Ectodermal cell (in vitro differentiated cells): ENCODE measurements around the gene UBE2J2.

Experiments used
- H3K27ac ChIP-seq: 2 replicates; pipeline ENCODE4 v1.7.0; 2013; ENCODE audit warnings: mild to moderate bottlenecking, low read depth, low read length; ENCODE audit not compliant: insufficient read depth, poor library complexity, severe bottlenecking
- H3K27me3 ChIP-seq: 2 replicates; pipeline ENCODE4 v1.7.0; 2013; ENCODE audit warnings: mild to moderate bottlenecking, low read length; ENCODE audit not compliant: insufficient read depth, control insufficient read depth, poor library complexity, severe bottlenecking
- H3K36me3 ChIP-seq: one replicate; pipeline ENCODE4 v1.7.0; 2013; ENCODE audit warnings: low read length; ENCODE audit not compliant: control insufficient read depth, insufficient read depth
- H3K4me1 ChIP-seq: one replicate; pipeline ENCODE4 v1.7.0; 2013; ENCODE audit warnings: low read length; ENCODE audit not compliant: control insufficient read depth, insufficient read depth
- H3K4me3 ChIP-seq: 2 replicates; pipeline ENCODE4 v1.7.0; 2013; ENCODE audit warnings: low read depth, low read length, control low read depth; ENCODE audit not compliant: insufficient read depth
- H3K9me3 ChIP-seq: 2 replicates; pipeline ENCODE4 v1.7.0; 2013; ENCODE audit warnings: mild to moderate bottlenecking, low read length, moderate library complexity; ENCODE audit not compliant: control insufficient read depth
- WGBS, 2 experiments: methylation state at CpG; one replicate each; pipeline ENCODE4 v1.1.7; 2013; ENCODE audit warnings: missing lambda C conversion rate in 2 of 2; 5-methylcytosine and 5-hydroxymethylcytosine counted together

Gene UBE2J2

DNA sequence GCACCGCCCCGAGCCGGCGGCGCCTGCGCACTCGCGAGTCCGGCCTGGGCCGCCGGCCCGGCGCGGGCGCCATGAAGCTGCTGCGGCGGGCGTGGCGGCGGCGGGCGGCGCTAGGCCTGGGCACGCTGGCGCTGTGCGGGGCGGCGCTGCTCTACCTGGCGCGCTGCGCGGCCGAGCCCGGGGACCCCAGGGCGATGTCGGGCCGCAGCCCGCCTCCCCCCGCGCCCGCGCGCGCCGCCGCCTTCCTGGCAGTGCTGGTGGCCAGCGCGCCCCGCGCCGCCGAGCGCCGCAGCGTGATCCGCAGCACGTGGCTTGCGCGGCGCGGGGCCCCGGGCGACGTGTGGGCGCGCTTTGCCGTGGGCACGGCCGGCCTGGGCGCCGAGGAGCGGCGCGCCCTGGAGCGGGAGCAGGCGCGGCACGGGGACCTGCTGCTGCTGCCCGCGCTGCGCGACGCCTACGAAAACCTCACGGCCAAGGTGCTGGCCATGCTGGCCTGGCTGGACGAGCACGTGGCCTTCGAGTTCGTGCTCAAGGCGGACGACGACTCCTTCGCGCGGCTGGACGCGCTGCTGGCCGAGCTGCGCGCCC, 41.4 kb downstream of the UBE2J2 start, which contains the start of gene B3GALT6:
Gene B3GALT6 (plus strand): TSS at position 30 of the 588 bp plus-strand sequence. CDS start 42 bp downstream, at position 72.
- Histone ChIP-seq H3K27ac (no peak within 1 kb of the TSS), H3K9me3 (no peaks in the 10 kb centered on the region), H3K4me1 (peaks cover 14% of the 10 kb centered on the region), H3K36me3 (no peaks in the 10 kb centered on the region), H3K4me3 (peak within 1 kb of the TSS; percentile 85), H3K27me3 (no peaks in the 10 kb centered on the region)
- WGBS, 2 experiments = 24 to 25% methylated on average over 100 of the region's 100 CpGs

DNA sequence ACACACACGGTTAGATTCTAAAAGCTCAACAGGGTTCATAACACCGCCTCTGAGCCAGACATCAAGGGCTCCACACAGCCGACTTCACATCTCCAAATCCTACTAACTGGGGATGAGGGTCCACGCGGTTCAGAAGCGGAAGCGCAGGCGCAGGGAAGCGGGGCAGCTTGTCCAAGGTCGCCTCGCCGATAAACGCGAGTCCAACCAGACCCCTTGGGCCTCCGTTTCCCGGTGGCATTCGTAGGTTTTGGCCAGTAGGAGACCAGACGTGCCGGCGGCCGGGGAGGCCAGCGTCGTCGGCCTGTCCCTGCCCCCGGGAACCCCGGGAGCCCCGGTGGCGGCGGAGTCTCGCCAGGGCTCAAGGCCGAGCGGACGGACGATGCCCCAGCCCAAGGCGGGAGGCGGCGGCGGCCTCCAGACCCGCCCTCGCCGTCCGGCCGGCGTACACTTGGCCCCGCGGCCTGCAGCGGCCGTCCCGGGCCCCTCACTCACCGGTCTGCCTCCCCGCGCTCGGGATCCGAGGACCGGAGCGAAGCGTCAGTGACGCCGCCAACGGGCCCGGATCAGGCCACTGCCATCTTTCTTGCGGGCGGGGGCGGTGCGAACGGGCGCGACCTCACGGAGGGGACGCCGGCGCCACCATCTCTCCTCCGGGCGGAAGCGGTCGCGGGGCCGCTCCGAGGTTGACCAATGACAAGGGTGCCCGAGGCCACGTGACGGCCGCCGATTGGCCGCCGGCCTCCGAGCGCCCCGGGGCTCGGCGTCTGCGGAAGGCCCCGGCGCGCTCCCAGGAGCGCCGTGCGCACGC, 42.0 kb downstream of the UBE2J2 start, which contains the start of gene SDF4:
Gene SDF4 (minus strand): TSS at position 602 of the 808 bp plus-strand sequence. CDS start 3,229 bp downstream, outside the sequence.
- no peaks in the 10 kb centered on the region for H3K9me3 ChIP-seq
- H3K36me3 ChIP-seq = no peaks in the 10 kb centered on the region
- no peaks in the 10 kb centered on the region for H3K27me3 ChIP-seq
- WGBS, 2 experiments = 0% methylated on average over 99 of the region's 99 CpGs
- H3K27ac ChIP-seq = no peak within 1 kb of the TSS
- H3K4me1 ChIP-seq = peaks cover 9% of the 10 kb centered on the region
- H3K4me3 ChIP-seq = peak within 1 kb of the TSS; percentile 85

DNA sequence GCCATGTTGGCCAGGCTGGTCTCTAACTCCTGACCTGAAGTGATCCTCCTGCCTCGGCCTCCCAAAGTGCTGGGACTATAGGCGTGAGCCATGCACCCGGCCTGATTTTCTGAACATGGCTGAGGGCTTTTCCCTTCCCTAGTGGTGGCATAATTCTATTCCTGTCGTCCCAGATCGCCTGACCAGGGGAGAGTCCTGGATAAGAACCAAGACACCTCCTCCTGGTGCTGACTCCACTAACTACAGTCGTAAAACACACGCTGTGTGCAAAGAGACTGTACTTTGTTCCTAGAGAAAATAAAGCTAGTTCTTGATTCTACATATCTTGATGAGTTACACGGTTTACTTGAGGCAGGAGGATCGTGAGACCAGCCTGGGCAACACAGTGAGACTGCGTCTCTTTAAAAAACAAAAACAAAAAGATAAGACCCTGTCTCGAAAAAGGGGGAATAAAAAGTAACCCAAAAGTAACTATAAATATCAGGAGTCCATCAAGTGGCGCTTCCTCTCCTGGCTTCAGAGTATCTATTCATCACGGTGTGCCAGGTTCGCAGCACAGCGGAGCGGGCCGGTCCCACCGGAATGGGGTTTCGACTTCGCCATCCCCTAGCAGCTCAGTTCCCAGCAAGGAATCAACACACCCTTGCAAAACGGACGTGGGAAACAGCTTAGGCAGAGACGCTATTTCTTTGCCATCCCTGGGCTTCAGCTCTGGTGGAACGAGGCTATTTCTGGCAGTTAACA, 42.8 kb downstream of the UBE2J2 start:
- no peaks in the 10 kb centered on the region for H3K9me3 ChIP-seq
- H3K27ac ChIP-seq = no peak overlapping the region
- peak overlapping the region; percentile 85 for H3K4me3 ChIP-seq
- 37 to 39% methylated on average over 24 of the region's 24 CpGs for WGBS, 2 experiments
- no peaks in the 10 kb centered on the region for H3K36me3 ChIP-seq
- H3K27me3 ChIP-seq = no peaks in the 10 kb centered on the region
- H3K4me1 ChIP-seq = peaks cover 8% of the 10 kb centered on the region

DNA sequence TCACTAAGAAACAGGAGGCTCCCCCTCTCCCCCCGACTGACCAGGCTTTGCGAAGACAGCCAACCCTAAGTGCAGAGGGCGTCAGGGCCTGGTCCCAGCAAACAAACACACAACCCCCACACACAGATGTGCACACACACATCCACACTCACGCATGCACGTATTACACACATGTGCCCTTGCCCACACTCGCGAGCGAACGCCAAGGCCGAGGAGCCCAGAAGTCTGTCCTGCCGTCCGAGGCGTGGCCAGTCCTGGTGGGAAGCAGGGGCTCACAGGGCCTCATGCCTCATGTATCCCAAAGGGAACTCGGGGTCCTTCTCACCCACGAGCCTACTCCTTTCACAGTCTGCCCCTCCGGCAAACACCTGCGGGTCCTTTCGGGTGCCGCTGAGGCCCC, 43.9 kb downstream of the UBE2J2 start:
- WGBS, 2 experiments = 95% methylated on average over 19 of the region's 19 CpGs
- Histone ChIP-seq H3K9me3 (no peaks in the 10 kb centered on the region), H3K27me3 (no peaks in the 10 kb centered on the region), H3K27ac (no peak overlapping the region), H3K4me1 (peaks cover 8% of the 10 kb centered on the region), H3K4me3 (no peak overlapping the region), H3K36me3 (no peaks in the 10 kb centered on the region)

DNA sequence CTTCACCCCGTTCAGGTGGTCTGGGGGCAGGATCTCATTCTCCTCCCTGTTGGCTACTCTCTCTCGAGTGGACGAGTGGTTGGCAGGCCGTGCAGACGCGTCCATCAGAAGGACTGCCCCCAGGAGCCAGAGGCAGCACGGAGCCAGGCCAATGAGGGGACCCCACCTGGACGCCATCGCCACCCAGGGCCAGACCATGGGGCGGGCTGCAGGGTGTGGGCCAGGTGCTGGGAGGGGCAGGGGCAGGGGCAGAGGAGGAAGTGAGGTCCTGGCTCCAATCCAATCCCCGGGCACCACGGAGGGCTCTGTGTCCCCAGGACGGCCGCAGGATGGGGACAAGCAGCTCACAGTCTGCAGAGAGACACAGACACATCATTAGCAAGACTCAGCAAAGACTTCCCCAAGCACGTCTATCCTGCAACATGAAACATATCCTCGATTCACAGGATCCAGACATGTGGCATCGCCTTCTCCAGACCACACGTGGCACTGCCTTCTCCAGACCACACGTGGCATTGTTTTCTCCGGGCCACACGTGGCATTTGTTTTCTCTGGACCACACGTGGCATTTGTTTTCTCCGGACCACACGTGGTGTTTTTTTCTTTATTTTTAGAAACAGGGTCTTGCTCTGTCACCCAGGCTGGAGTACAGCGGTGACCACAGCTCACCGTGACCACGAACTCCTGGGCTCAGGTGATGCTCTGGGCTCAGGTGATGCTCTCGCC, 44.9 kb downstream of the UBE2J2 start:
- Histone ChIP-seq H3K4me3 (no peak overlapping the region), H3K27me3 (no peaks in the 10 kb centered on the region), H3K36me3 (no peaks in the 10 kb centered on the region), H3K4me1 (peaks cover 8% of the 10 kb centered on the region), H3K27ac (no peak overlapping the region), H3K9me3 (no peaks in the 10 kb centered on the region)
- WGBS, 2 experiments = 95 to 96% methylated on average over 28 of the region's 28 CpGs

DNA sequence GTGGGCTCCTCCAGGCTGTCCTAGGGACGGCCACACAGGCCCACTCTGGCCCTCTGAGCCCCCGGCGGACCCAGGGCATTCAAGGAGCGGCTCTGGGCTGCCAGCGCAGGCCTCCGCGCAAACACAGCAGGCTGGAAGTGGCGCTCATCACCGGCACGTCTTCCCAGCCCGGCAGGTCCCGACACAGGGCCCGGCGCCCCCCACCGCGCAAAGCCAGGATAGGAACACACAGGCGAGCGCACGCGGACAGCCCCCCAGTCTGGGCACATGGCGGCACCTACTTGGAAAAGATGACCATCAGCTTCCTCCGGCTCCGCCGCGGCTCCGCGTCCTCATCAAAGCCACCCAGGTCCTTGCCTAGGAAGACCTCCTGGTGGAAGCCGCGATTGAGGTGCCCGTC, 45.5 kb downstream of the UBE2J2 start:
- Histone ChIP-seq H3K4me1 (peaks cover 5% of the 10 kb centered on the region), H3K9me3 (no peaks in the 10 kb centered on the region), H3K27me3 (no peaks in the 10 kb centered on the region), H3K4me3 (no peak overlapping the region), H3K36me3 (peaks cover 2% of the 10 kb centered on the region), H3K27ac (no peak overlapping the region)
- WGBS, 2 experiments = 96% methylated on average over 30 of the region's 30 CpGs

DNA sequence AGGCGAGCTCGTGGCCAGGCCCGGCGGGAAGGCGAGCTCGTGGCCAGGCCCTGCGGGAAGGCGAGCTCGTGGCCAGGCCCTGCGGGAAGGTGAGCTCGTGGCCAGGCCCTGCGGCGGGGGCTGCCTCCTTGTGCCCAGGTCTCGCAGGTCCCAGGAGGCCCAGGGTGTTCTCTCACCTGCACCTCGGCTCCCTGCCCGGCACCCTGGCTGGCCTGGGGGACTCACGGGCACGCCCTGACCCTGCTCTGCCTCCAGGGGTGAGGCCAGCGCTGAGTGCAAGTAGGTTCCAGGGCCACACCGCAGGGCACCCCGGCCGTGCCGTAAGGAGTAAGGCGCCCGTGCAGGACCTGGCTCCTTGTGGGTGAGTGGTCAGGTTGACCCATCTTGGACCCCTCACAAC, 46.3 kb downstream of the UBE2J2 start:
- 95 to 96% methylated on average over 25 of the region's 25 CpGs for WGBS, 2 experiments
- H3K36me3 ChIP-seq = peaks cover 6% of the 10 kb centered on the region

DNA sequence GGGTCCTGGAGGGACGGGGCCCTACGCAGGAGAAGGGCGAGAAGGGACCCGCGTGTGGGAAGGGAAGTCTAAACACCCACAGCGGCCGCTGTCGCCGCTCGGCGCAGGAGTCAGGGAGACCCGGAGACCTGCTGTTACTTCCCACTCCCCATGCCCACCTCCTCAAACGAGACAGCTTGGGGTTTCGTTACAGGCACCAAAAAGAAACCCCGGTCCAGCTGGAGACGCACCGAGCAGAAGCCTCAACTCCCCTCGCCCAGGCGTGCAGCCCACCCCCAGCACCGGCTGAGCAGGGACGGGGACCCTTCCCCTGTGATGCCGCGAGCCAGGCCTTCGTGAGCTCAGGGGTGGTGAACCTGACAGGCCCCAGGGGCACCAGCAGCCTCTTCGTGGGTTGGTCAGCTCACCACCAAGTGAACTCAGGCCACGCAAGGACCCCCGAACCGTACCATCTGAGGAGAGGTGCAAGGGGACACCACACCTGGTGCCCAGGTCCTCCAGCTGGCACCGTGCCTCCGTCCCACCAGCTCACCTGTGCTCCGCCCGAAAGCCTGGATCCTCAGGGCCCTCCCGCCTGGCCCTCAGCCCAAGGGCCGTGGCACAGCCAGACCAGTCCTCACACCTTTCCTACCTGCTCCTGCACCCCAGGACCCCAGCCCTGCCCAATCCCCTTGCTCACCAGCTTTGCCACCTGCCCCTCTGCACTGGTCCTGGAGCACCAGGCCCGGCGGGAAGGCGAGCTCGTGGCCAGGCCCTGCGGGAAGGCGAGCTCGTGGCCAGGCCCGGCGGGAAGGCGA, 46.9 kb downstream of the UBE2J2 start:
- Histone ChIP-seq H3K36me3 (peaks cover 6% of the 10 kb centered on the region), H3K4me1 (no peaks in the 10 kb centered on the region), H3K4me3 (no peak overlapping the region), H3K27ac (no peak overlapping the region), H3K27me3 (no peaks in the 10 kb centered on the region), H3K9me3 (no peaks in the 10 kb centered on the region)
- WGBS, 2 experiments = 95 to 97% methylated on average over 44 of the region's 44 CpGs

More for the DNA sequence above, 46.3 kb downstream of the UBE2J2 start:
- Histone ChIP-seq H3K27ac (no peak overlapping the region), H3K27me3 (no peaks in the 10 kb centered on the region), H3K9me3 (no peaks in the 10 kb centered on the region), H3K4me1 (no peaks in the 10 kb centered on the region), H3K4me3 (no peak overlapping the region)

DNA sequence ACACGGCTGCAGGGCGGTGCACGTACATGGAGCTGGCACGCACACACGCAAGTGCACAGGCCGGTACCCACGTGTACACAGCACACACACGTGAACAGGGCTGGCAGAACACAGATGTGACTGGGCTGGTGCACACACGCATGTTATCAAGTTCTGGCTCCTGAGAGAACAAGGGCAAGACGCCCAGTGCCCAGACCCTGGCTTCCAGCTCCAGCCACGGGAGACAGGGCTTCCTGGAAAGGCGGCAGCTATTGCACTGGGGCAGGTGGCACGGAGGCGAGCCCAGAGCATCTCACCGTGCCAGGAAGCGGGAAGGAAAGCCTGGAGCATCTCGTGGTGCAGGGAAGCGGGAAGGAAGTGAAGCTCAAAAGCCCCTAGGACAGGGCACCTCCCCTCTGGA, 47.7 kb downstream of the UBE2J2 start:
- Histone ChIP-seq H3K36me3 (peaks cover 8% of the 10 kb centered on the region), H3K9me3 (no peaks in the 10 kb centered on the region), H3K27ac (no peak overlapping the region), H3K4me1 (no peaks in the 10 kb centered on the region), H3K4me3 (no peak overlapping the region), H3K27me3 (no peaks in the 10 kb centered on the region)
- 95% methylated on average over 18 of the region's 18 CpGs for WGBS, 2 experiments
